GM23338 (cell line): Measurements from ENCODE around the gene BNIP1. TPM values are rescaled to one million over a fixed set of nuclear protein-coding genes. Genes with fewer than 3 reads are reported as not detected.

Source experiments
- ATAC-seq: fragments of 200-7000 bp; cut with Tn5 transposase; 3 replicates; pipeline ENCODE4 v1.9.1; 2020
- DNase-seq: peaks from one replicate; pipeline ENCODE4 v3.0.0-alpha.2; 2015; ENCODE audit warnings: low spot score
- H2AFZ ChIP-seq: fragments of 200-600 bp; sonication (generic); 2 replicates; pipeline ENCODE4 v1.8.0; 2016; ENCODE audit warnings: antibody characterized with exemption, mild to moderate bottlenecking, moderate library complexity
- H3F3A ChIP-seq: fragments of 200-600 bp; sonication (generic); replicated peaks from 2 replicates; pipeline ENCODE4 v1.8.0; 2017; ENCODE audit warnings: antibody characterized with exemption, mixed run types, low read depth
- H3K27ac ChIP-seq: fragments of 200-600 bp; sonication (generic); 2 replicates; pipeline ENCODE4 v1.6.1; 2016; ENCODE audit warnings: low read depth
- H3K27me3 ChIP-seq: fragments of 200-600 bp; sonication (generic); 2 replicates; pipeline ENCODE4 v1.8.0; 2016; ENCODE audit warnings: mild to moderate bottlenecking, mixed run types, moderate library complexity; ENCODE audit not compliant: insufficient read depth
- H3K36me3 ChIP-seq: fragments of 200-600 bp; sonication (generic); 2 replicates; pipeline ENCODE4 v1.8.0; 2016; ENCODE audit warnings: mild to moderate bottlenecking; ENCODE audit not compliant: insufficient read depth
- H3K4me1 ChIP-seq: fragments of 200-600 bp; sonication (generic); 2 replicates; pipeline ENCODE4 v1.8.0; 2016; ENCODE audit warnings: mild to moderate bottlenecking, moderate library complexity; ENCODE audit not compliant: insufficient read depth
- H3K4me2 ChIP-seq: fragments of 200-600 bp; sonication (generic); 2 replicates; pipeline ENCODE4 v1.7.1; 2017; ENCODE audit warnings: mixed run types
- H3K4me3 ChIP-seq: fragments of 200-600 bp; sonication (generic); 2 replicates; pipeline ENCODE4 v1.6.1; 2016; ENCODE audit warnings: mixed run types
- H3K79me2 ChIP-seq: fragments of 200-600 bp; sonication (generic); replicated peaks from 2 replicates; pipeline ENCODE4 v1.8.0; 2017; ENCODE audit warnings: mild to moderate bottlenecking; ENCODE audit not compliant: insufficient read depth
- H3K9me2 ChIP-seq: fragments of 200-600 bp; sonication (generic); 2 replicates; pipeline ENCODE4 v1.8.0; 2017; ENCODE audit not compliant: insufficient read depth
- H4K20me1 ChIP-seq: fragments of 200-600 bp; sonication (generic); replicated peaks from 2 replicates; pipeline ENCODE4 v1.8.0; 2017; ENCODE audit warnings: mild to moderate bottlenecking; ENCODE audit not compliant: insufficient read depth
- H3K27ac Mint-ChIP-seq: 2 replicates; pipeline ENCODE4 v1.8.0; 2020; ENCODE audit warnings: inconsistent platforms, mild to moderate bottlenecking, moderate library complexity, mixed read lengths
- H3K27me3 Mint-ChIP-seq: 3 replicates; pipeline ENCODE4 v1.8.0; 2022; ENCODE audit warnings: low read depth, mild to moderate bottlenecking, moderate library complexity, mixed read lengths, inconsistent platforms; ENCODE audit not compliant: insufficient read depth, poor library complexity
- H3K36me3 Mint-ChIP-seq: 3 replicates; pipeline ENCODE4 v1.8.0; 2021; ENCODE audit warnings: low read depth, mild to moderate bottlenecking, inconsistent platforms, moderate library complexity, mixed read lengths
- H3K4me1 Mint-ChIP-seq: 3 replicates; pipeline ENCODE4 v1.8.0; 2020; ENCODE audit warnings: mild to moderate bottlenecking, inconsistent platforms, mixed read lengths
- H3K4me3 Mint-ChIP-seq: 3 replicates; pipeline ENCODE4 v1.8.0; 2021; ENCODE audit warnings: moderate library complexity, mild to moderate bottlenecking, inconsistent platforms, mixed read lengths
- H3K9me3 Mint-ChIP-seq: 3 replicates; pipeline ENCODE4 v1.8.0; 2020; ENCODE audit warnings: moderate library complexity, mild to moderate bottlenecking, inconsistent platforms, mixed read lengths
- CREB1 ChIP-seq: fragments of 250-450 bp; sonication (Bioruptor Pico); IDR thresholded peaks from 2 replicates; pipeline ENCODE4 v1.5.0; 2020; ENCODE audit warnings: low read depth, mild to moderate bottlenecking, moderate library complexity
- CTCF ChIP-seq, 2 experiments: fragments of 200-600 bp in 1 of 2; sonication (generic) in 1 of 2; conservative IDR thresholded peaks; 2 replicates each; pipeline versions ENCODE4 v1.5.1 to v1.6.1; 2016 to 2017; ENCODE audit warnings: antibody characterized with exemption in 2 of 2, low read depth in 2 of 2, mild to moderate bottlenecking in 2 of 2, moderate library complexity in 1 of 2
- ETS1 ChIP-seq: IDR thresholded peaks from 2 replicates; pipeline ENCODE4 v1.6.1; 2016; ENCODE audit warnings: antibody characterized with exemption
- EZH2 ChIP-seq: fragments of 200-600 bp; sonication (generic); IDR thresholded peaks from one replicate; pipeline ENCODE4 v1.8.0; 2017; ENCODE audit warnings: antibody characterized with exemption, mild to moderate bottlenecking, low read depth; ENCODE audit not compliant: unreplicated experiment
- EZH2phosphoT487 ChIP-seq: fragments of 200-600 bp; sonication (generic); IDR thresholded peaks from one replicate; pipeline ENCODE4 v1.8.1; 2018; ENCODE audit warnings: antibody characterized with exemption; ENCODE audit not compliant: unreplicated experiment
- JUNB ChIP-seq: IDR thresholded peaks from one replicate; pipeline ENCODE4 v1.6.1; 2016; ENCODE audit warnings: antibody characterized with exemption; ENCODE audit not compliant: unreplicated experiment
- POLR2AphosphoS5 ChIP-seq: IDR thresholded peaks from 2 replicates; pipeline ENCODE4 v1.6.1; 2016; ENCODE audit warnings: antibody characterized with exemption, low read depth
- REST ChIP-seq: IDR thresholded peaks from one replicate; pipeline ENCODE4 v1.6.1; 2018; ENCODE audit warnings: antibody characterized with exemption; ENCODE audit not compliant: unreplicated experiment
- STAT1 ChIP-seq: IDR thresholded peaks from one replicate; pipeline ENCODE4 v1.6.1; 2016; ENCODE audit warnings: antibody characterized with exemption; ENCODE audit not compliant: unreplicated experiment
- ZNF114 ChIP-seq: fragments of 250-450 bp; sonication (Bioruptor Pico); IDR thresholded peaks from 2 replicates; pipeline ENCODE4 v1.5.0; 2020; ENCODE audit warnings: mild to moderate bottlenecking, moderate library complexity
- ZNF331 ChIP-seq: fragments of 250-450 bp; sonication (Bioruptor Pico); IDR thresholded peaks from 2 replicates; pipeline ENCODE4 v1.5.0; 2020; ENCODE audit warnings: low read depth, mild to moderate bottlenecking, moderate library complexity
- ZNF462 ChIP-seq: fragments of 250-450 bp; sonication (Bioruptor Pico); IDR thresholded peaks from 2 replicates; pipeline ENCODE4 v1.5.0; 2020; ENCODE audit warnings: mild to moderate bottlenecking, moderate library complexity
- polyA plus RNA-seq: library from polyadenylated mRNA; unstranded; fragments of >200 nt; fragmentation: Nextera tagmentation; extraction: Ambion mirVana; gene quantifications from 2 replicates; pipeline ENCODE4 v1.2.1, GENCODE V29; 2016
- total RNA-seq: library from RNA; depleted of rRNA; stranded (reverse); fragments of >200 nt; shearing (Covaris generic); gene quantifications from 2 replicates; pipeline ENCODE4 v1.2.3, GENCODE V29; 2014

The BNIP1 gene
- total and polyA plus RNA-seq, 2 experiments from 2014 or later: 12.1 to 17.0 TPM

GRCh38 chr5:173188280-173188679, 43.9 kb downstream of the BNIP1 start:
- H3F3A ChIP-seq: no peaks in the 10 kb centered on the region
- DNase-seq (no peak), ATAC-seq (no peak)
- H4K20me1 ChIP-seq: no peaks in the 10 kb centered on the region
- no peak overlapping the region for H3K4me2 ChIP-seq
- no peaks in the 10 kb centered on the region for H3K9me2 ChIP-seq
- no peaks in the 10 kb centered on the region for H3K27me3 ChIP-seq
- no peak overlapping the region for H3K4me3 Mint-ChIP-seq
- TF ChIP-seq ZNF114 (no peak), EZH2phosphoT487 (no peak), CTCF (conservative IDR thresholded peaks at IDR 0.05; ENCODE audit: low read depth in 2 of 2) (no peak), POLR2AphosphoS5 (no peak), EZH2 (no peak), CREB1 (CRISPR knock-in tag) (no peak), ETS1 (no peak), REST (no peak), ZNF331 (CRISPR knock-in tag) (no peak), STAT1 (no peak), ZNF462 (CRISPR knock-in tag) (no peak), JUNB (no peak)
- H3K36me3 ChIP-seq: no peaks in the 10 kb centered on the region
- H3K27me3 Mint-ChIP-seq: peaks cover 2% of the 10 kb centered on the region
- H3K27ac Mint-ChIP-seq: no peak overlapping the region
- H3K4me1 ChIP-seq: no peaks in the 10 kb centered on the region
- H3K9me3 Mint-ChIP-seq: no peaks in the 10 kb centered on the region; the same call in 2 of the 3 replicates
- H3K4me1 Mint-ChIP-seq: no peaks in the 10 kb centered on the region
- no peak overlapping the region for H2AFZ ChIP-seq
- H3K79me2 ChIP-seq: no peaks in the 10 kb centered on the region
- H3K4me3 ChIP-seq: no peak overlapping the region
- no peaks in the 10 kb centered on the region for H3K36me3 Mint-ChIP-seq
- no peak overlapping the region for H3K27ac ChIP-seq
